OCI-M2 (cell line): ENCODE measurements around the gene MYBPC2.

Experiments used
- DNase-seq: peaks from one replicate; lab custom pipeline; 2025; ENCODE audit not compliant: unreplicated experiment; lab: John Stamatoyannopoulos, UW

MYBPC2 gene

GRCh38 chr19:50478901-50479715, 46.4 kb downstream of the MYBPC2 start:
- no peak for DNase-seq

GRCh38 chr19:50479761-50480251, 47.1 kb downstream of the MYBPC2 start:
- no peak for DNase-seq

GRCh38 chr19:50480281-50481111, 47.8 kb downstream of the MYBPC2 start:
- DNase-seq = no peak

- no peak for DNase-seq
Measured at GRCh38 chr19:50481351-50482149, 48.9 kb downstream of the MYBPC2 start.

- DNase-seq = no peak
Measured at GRCh38 chr19:50482271-50482855, 49.7 kb downstream of the MYBPC2 start.

GRCh38 chr19:50482916-50483315, 50.2 kb downstream of the MYBPC2 start:
- no peak for DNase-seq

GRCh38 chr19:50485284-50485955, 52.7 kb downstream of the MYBPC2 start:
- DNase-seq = no peak

GRCh38 chr19:50486823-50487515, 54.3 kb downstream of the MYBPC2 start:
- DNase-seq = no peak

GRCh38 chr19:50488389-50489194, 55.9 kb downstream of the MYBPC2 start:
- no peak for DNase-seq

- DNase-seq = no peak
Measured at GRCh38 chr19:50489461-50490011, 56.8 kb downstream of the MYBPC2 start.

GRCh38 chr19:50490411-50490811, 57.7 kb downstream of the MYBPC2 start:
- no peak for DNase-seq

- DNase-seq = no peak
Measured at GRCh38 chr19:50490991-50491472, 58.3 kb downstream of the MYBPC2 start.

GRCh38 chr19:50492303-50493052, 59.8 kb downstream of the MYBPC2 start:
- no peak for DNase-seq

GRCh38 chr19:50493171-50493570, 60.5 kb downstream of the MYBPC2 start:
- no peak for DNase-seq

- no peak for DNase-seq
Measured at GRCh38 chr19:50494186-50495019, 61.7 kb downstream of the MYBPC2 start.

GRCh38 chr19:50495020-50495531, 62.4 kb downstream of the MYBPC2 start:
- no peak for DNase-seq
